ENCODE results near the gene ARIH2. TPM values are rescaled to one million over a fixed set of nuclear protein-coding genes. Genes with fewer than 3 reads are reported as not detected.
"Not testable (repeated sequence)": the region's sequence is repeated elsewhere in the genome, so short reads cannot be mapped to it uniquely, and the experiment has no call there.

The ARIH2 gene
- total and polyA plus RNA-seq, 2 of the 4 experiments (the other 2 are of a cell fraction) = 62.3 to 93.7 TPM

- H4K8ac ChIP-seq (ENCODE audit: low read depth in 2 of 2, low read length in 2 of 2); in situ Hi-C loops (cut with MboI; ENCODE audit: low sequenced_read_pairs); H3K9me3 ChIP-seq (ENCODE audit: control insufficient read depth, insufficient read depth, low read length); H2BK15ac ChIP-seq (ENCODE audit: low read depth, low read length); H4K91ac ChIP-seq (ENCODE audit: insufficient read depth, low read depth, low read length); intact Hi-C loops (cut with micrococcal nuclease); ATAC-seq (ENCODE audit: low read depth); H4K5ac ChIP-seq (ENCODE audit: low read depth, low read length); H3K56ac ChIP-seq (ENCODE audit: extremely low read depth, insufficient read depth, low read length); dilution Hi-C loops (cut with HindIII; ENCODE audit: low sequenced_read_pairs, unreplicated experiment); H3K27ac ChIP-seq (ENCODE audit: insufficient read depth, low read length); H2BK120ac ChIP-seq (ENCODE audit: low read depth, low read length); BruUV-seq (replicated peaks); CTCF ChIA-PET; H2AFZ ChIP-seq (replicated peaks; ENCODE audit: low read length, poor library complexity); H2BK20ac ChIP-seq (ENCODE audit: low read depth, low read length); H3K18ac ChIP-seq (ENCODE audit: low read depth, low read length); H2BK5ac ChIP-seq (ENCODE audit: low read depth, low read length, poor library complexity, severe bottlenecking); DNase-seq; H3K9ac ChIP-seq (ENCODE audit: low read depth, low read length); H3K27me3 ChIP-seq (ENCODE audit: control insufficient read depth, insufficient read depth, low read length): not testable (repeated sequence)
- peak overlapping the region; percentile 99 for H2AK9ac ChIP-seq (replicated peaks; ENCODE audit: low read depth, low read length, poor library complexity)
- peak overlapping the region; percentile 92 for H3K4me2 ChIP-seq (ENCODE audit: low read depth, low read length)
- H3K4me1 ChIP-seq (ENCODE audit: control insufficient read depth, insufficient read depth, low read length) = peaks cover 13% of the 10 kb centered on the region
- H3K4ac ChIP-seq (ENCODE audit: low read depth, low read length) = 0 out of 2 replicates have a peak overlapping the region, but pooled peaks have one; percentile 5
- no CpG with 5 or more reads among the region's 5 CpGs for WGBS, 2 experiments (ENCODE audit: extremely low coverage in 2 of 2, insufficient read length in 1 of 2)
- H4K20me1 ChIP-seq (ENCODE audit: insufficient read depth, low read length) = peaks cover 43% of the 10 kb centered on the region
- peaks cover 26% of the 10 kb centered on the region for H3K9me1 ChIP-seq (ENCODE audit: insufficient read depth, low read length)
- 0 out of 2 replicates have a peak overlapping the region, but pooled peaks have one; percentile 12 for H3K14ac ChIP-seq (replicated peaks; ENCODE audit: low read depth, low read length)
- H3K4me3 ChIP-seq (ENCODE audit: insufficient read depth, low read depth, low read length) = peak overlapping the region; percentile 87
- peaks cover 24% of the 10 kb centered on the region for H3K36me3 ChIP-seq (ENCODE audit: control insufficient read depth, insufficient read depth, low read length)
- 0 out of 2 replicates have a peak overlapping the region, but pooled peaks have one; percentile 94 for H2AK5ac ChIP-seq (ENCODE audit: low read depth, low read length)
- peaks cover 4 to 64% of the 10 kb centered on the region in 2 experiments; a peak in 2 of 4 replicates for H3K79me1 ChIP-seq (ENCODE audit: low read depth in 1 of 2, low read length in 2 of 2)
- H3K23ac ChIP-seq (ENCODE audit: low read depth, low read length) = peak overlapping the region; percentile 21; the same call in 1 of the 2 replicates
- POLR2A ChIA-PET (ENCODE audit: unreplicated experiment) = interaction anchor here (0.6 to 2.5 kb wide), 3 partner anchors 9 to 420 kb away, joined by 4 to 13 read pairs (median 6); partner anchors contain the start of gene DALRD3
Observed at GRCh38 chr3:49008627-49009026, 90.0 kb downstream of the ARIH2 start.

All from IMR-90 (cell line).